ENCODE measurements around the gene MYO16. TPM values are rescaled to one million over a fixed set of nuclear protein-coding genes. Genes with fewer than 3 reads are reported as not detected.

Gene MYO16
- total RNA-seq, 1 experiment from 2014 or later, result not detected

GRCh38 chr13:108588516-108588915 lies 40.9 kb upstream of the MYO16 start:
- H2BK120ac ChIP-seq (ENCODE audit: low read depth, low read length, poor library complexity, severe bottlenecking), result no peak overlapping the region
- H3K4me1 Mint-ChIP-seq, result no peaks in the 10 kb centered on the region
- no peak overlapping the region for H2AFZ ChIP-seq (ENCODE audit: low read length)
- H3K27ac ChIP-seq (ENCODE audit: insufficient read length, low read depth, low read length), result no peak overlapping the region
- H4K5ac ChIP-seq (ENCODE audit: insufficient read length, low read depth, low read length), result no peak overlapping the region
- DNase-seq, result no peak
- no peak overlapping the region for H3K56ac ChIP-seq (ENCODE audit: insufficient read length, low read depth, low read length)
- no peak overlapping the region for H3K27ac Mint-ChIP-seq
- H2BK15ac ChIP-seq (ENCODE audit: low read depth, low read length), result no peak overlapping the region
- WGBS (ENCODE audit: extremely low coverage, insufficient read length, low lambda C conversion rate), result no CpG with 5 or more reads among the region's 3 CpGs
- no peak overlapping the region for H2BK5ac ChIP-seq (ENCODE audit: insufficient read length, low read length)
- H3K14ac ChIP-seq (ENCODE audit: insufficient read depth, low read length), result no peak overlapping the region
- no peak overlapping the region for H3K23ac ChIP-seq (ENCODE audit: insufficient read length, low read depth, low read length)
- no peaks in the 10 kb centered on the region for H3K23me2 ChIP-seq (ENCODE audit: insufficient read length, low read depth, low read length, poor library complexity, severe bottlenecking)
- H3K4me2 ChIP-seq (ENCODE audit: insufficient read depth, insufficient read length, low read length), result no peak overlapping the region
- no peak for TF ChIP-seq CTCF (conservative IDR thresholded peaks at IDR 0.05)
- no peak overlapping the region for H3K18ac ChIP-seq (ENCODE audit: insufficient read length, low read depth, low read length)
- no peak overlapping the region for H3T11ph ChIP-seq (ENCODE audit: low read length)
- H4K8ac ChIP-seq (replicated peaks; ENCODE audit: insufficient read length, low read depth, low read length), result no peak overlapping the region
- H3K27me3 ChIP-seq (ENCODE audit: insufficient read depth, low read length), result no peaks in the 10 kb centered on the region; the same call in 1 of the 2 replicates
- H2BK12ac ChIP-seq (ENCODE audit: insufficient read length, low read depth, low read length), result no peak overlapping the region
- no peak overlapping the region for H2AK5ac ChIP-seq (ENCODE audit: insufficient read length, low read length)
- H3K9me3 ChIP-seq (ENCODE audit: control insufficient read depth, low read depth, low read length), result no peaks in the 10 kb centered on the region
- no peaks in the 10 kb centered on the region for H3K79me2 ChIP-seq (ENCODE audit: insufficient read depth, low read length)
- H3K4me1 ChIP-seq (ENCODE audit: insufficient read depth, low read length), result no peaks in the 10 kb centered on the region
- H3K4ac ChIP-seq (ENCODE audit: low read depth, low read length), result no peak overlapping the region
- H4K91ac ChIP-seq (ENCODE audit: insufficient read length, low read depth, low read length), result no peak overlapping the region
- no peak overlapping the region for H3K4me3 Mint-ChIP-seq
- no peak overlapping the region for H3K9ac ChIP-seq (ENCODE audit: extremely low read depth, insufficient read length, low read length)
- H2BK20ac ChIP-seq (ENCODE audit: low read depth, low read length, poor library complexity, severe bottlenecking), result no peak overlapping the region
- peaks cover 24% of the 10 kb centered on the region for H3K27me3 Mint-ChIP-seq (ENCODE audit: low read depth)
- peaks cover 3 to 8% of the 10 kb centered on the region in 2 experiments; a peak in 4 of 5 replicates for H3K9me3 Mint-ChIP-seq
- H3K36me3 Mint-ChIP-seq (ENCODE audit: insufficient read depth in 1 of 3, low read depth in 3 of 3), result no peaks in the 10 kb centered on the region
- H3K79me1 ChIP-seq (ENCODE audit: insufficient read depth, low read depth, low read length, poor library complexity, severe bottlenecking), result no peaks in the 10 kb centered on the region
- no peaks in the 10 kb centered on the region for H4K20me1 ChIP-seq (ENCODE audit: control insufficient read depth, insufficient read depth, insufficient read length)
